GM21737 (cell line): Measurements from ENCODE around the gene AKIP1.
"Not testable (repeated sequence)": the region's sequence is repeated elsewhere in the genome, so short reads cannot be mapped to it uniquely, and the experiment has no call there.

Experiments used
- ATAC-seq: cut with Tn5 transposase; IDR thresholded peaks from one replicate; pipeline ENCODE4 v1.9.1; 2021; ENCODE audit warnings: mild to moderate bottlenecking, moderate library complexity; ENCODE audit not compliant: unreplicated experiment

AKIP1 gene, protein sequence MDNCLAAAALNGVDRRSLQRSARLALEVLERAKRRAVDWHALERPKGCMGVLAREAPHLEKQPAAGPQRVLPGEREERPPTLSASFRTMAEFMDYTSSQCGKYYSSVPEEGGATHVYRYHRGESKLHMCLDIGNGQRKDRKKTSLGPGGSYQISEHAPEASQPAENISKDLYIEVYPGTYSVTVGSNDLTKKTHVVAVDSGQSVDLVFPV

DNA sequence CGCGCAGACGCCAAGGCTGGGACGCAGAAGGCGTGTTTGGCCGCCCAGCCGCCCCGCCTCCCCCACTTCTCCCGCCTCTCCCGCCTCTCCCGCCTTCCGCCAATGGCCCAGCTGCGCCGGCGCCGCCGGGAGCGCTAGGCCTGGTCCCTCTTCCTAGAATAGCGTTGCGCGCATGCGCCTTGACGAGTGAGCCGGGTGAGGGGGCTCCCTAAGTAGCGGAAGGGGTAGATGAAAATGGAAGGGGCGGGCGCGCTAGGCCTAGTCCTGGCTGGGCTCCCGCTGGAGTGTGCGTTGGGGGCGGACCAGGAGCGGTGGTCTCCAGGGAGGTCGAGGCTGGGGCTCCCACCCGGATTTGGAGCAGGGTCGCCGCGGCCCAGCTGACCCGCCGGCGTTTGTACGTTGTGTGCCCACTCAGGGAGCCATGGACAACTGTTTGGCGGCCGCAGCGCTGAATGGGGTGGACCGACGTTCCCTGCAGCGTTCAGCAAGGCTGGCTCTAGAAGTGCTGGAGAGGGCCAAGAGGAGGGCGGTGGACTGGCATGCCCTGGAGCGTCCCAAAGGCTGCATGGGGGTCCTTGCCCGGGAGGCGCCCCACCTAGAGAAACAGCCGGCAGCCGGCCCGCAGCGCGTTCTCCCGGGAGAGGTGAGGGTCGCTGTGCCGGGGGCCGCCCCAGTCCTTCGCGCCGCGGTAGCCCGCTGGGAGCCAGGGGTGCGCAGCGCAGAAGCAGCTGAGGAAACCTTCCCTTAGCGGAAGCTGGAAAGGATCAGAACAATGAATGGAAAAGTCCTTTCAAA lies at the start of gene AKIP1:
Gene AKIP1, plus strand, starts transcription at position 161 of the 795 bp plus-strand sequence. Its CDS starts 261 bp downstream, at position 422.
- peak; percentile 82 for ATAC-seq

GRCh38 chr11:8863838-8864237 lies 47.2 kb upstream of the AKIP1 start:
- ATAC-seq = no peak

DNA sequence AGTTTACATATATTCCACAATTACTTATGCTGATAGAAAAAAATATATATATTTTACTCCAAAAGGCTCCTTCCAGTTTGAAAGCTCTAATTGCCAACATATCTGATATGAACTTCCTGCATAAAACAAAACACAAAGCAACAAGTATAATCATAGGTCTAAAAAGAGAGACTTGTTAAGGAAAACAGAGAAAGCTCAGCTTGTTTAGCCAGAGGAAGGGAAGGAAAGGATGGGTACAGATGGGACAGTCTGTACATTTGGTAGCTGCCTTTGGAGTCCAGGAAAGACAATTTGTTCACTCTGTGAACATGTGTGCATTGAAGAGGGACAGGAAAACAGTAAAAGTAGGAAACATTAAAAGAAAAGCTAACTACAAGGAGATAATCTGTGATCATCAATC lies 45.7 kb upstream of the AKIP1 start:
- no peak for ATAC-seq

DNA sequence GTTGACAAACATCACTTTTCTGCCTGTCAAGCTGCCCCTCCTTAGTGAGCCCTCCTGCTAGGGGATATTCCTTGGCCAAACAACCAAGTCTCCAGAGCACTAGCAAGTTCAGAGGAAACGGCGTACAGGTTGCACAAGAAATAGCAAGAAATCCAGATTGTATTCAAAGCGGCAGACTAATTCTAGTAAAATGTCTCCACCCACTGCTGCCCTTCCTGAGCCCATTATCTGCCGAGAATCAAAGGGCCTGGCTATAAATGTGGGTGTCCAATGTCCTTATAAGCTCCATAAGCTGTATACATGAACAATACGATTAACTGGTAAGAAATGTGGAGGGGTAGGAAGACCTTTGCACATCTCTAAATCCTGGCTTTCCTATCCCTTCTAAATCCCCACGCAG lies 44.0 kb upstream of the AKIP1 start:
- no peak for ATAC-seq

- ATAC-seq = no peak
These were observed 42.9 kb upstream of the AKIP1 start for GRCh38 chr11:8867931-8868631.

- no peak for ATAC-seq
These were observed 40.4 kb upstream of the AKIP1 start for GRCh38 chr11:8870411-8871170.

DNA sequence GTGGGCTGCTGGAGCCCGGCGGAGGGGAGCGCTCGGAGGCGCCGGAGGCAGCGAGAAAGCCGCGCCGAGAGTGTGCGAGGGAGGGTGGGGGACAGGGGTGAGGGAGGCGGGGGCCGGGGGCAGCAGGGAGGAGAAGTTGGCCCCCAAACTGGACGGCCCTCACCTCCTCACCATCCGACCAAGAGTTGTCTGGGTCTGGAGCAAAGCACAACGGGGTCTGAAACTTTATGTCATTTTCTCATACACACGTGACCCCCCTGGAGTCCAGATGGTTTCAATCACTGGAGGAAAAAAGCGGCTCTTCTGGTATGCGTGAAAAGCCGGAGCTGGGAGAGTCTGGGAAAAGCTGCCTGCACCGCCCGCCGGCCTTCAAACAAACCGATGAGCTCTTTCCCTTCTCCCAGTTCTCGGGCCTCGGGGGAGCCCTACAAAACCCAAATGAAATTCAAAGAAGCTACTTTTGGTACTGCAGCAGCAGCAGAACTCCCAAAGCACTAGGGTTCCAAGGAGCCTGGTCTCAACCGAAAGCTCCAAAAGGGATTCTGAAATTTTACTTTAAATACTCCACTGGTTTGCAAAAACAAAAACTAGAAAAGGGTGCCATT lies 39.7 kb upstream of the AKIP1 start:
- ATAC-seq = no peak

- no peak for ATAC-seq
These were observed 39.0 kb upstream of the AKIP1 start for GRCh38 chr11:8871962-8872361.

- no peak for ATAC-seq
These were observed 37.1 kb upstream of the AKIP1 start for GRCh38 chr11:8873741-8874405.

- no peak for ATAC-seq
These were observed 32.2 kb upstream of the AKIP1 start for GRCh38 chr11:8878771-8879170.

DNA sequence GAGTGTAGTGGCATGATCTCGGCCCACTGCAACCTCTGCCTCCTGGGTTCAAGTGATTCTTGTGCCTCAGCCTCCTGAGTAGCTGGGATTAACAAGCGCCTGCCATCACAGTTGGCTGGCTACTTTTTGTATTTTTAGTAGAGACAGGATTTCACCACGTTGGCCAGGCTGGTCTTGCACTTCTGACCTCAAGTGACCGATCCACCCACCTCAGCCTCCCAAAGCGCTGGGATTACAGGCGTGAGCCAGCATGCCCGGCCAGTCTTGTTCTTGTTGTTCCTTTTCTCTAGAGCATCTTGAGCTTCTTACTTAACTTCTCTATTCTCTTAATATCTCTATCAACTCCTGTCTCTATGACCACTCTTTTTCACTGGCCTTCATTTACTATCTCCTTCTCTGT lies 29.4 kb upstream of the AKIP1 start:
- not testable (repeated sequence) for ATAC-seq

- no peak for ATAC-seq
These were observed 24.7 kb upstream of the AKIP1 start for GRCh38 chr11:8886322-8886721.

GRCh38 chr11:8891185-8891584 lies 19.8 kb upstream of the AKIP1 start:
- not testable (repeated sequence) for ATAC-seq

DNA sequence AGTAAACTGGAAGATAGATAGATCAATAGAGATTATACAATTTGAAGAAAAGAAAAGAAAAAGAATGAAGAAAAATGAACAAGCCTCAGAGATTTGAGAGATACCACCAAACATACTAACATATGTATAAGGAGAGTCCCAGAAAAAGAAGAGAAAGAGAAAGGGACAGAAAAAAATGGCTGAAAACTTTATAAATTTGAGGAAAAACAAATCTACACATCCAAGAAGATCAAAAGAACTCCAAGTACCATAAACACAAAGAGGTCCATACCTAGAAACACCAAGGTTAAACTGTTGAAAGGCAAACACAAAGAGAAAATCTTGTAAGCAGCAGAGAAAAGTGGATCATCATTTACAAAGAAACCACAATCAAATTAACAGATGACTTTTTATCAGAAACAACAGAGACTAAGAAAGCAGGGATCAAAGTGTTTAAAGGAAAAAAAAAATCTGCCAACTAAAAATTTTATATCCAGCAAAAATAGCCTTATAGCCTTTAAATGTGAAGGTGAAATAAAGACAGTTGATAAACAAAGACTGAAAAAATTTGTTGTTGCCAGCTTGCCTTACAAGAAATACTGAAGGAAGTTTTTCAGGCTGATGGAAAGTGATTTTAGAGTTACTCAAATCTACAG lies 11.8 kb upstream of the AKIP1 start:
- no peak for ATAC-seq

DNA sequence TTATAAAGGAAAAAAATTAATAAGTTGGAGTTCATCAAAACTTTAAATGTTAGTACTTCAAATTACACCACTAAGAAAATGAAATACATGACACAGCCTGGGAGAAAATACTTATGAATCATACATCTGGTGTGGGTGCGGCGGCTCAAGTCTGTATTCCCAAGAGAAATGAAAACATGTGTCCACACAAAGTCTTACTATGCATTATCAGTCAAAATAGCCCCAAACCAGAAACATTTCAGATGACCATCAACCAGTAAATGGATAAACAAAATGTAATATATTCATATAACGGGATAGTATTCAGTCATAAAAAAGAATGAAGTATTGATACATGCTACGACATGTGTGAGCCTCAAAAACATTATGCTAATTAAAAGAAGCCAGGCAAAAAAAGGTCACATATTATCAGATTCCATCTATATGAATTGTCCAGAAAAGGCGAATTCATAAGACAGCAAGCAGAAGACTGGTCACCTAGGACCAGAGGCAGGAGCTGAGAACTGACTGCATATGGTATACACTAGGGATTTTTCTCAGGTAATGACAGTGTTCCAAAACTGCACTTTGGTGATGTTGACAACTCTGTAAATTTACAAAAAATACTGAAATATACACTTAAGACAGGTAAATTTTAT lies 5.3 kb upstream of the AKIP1 start:
- ATAC-seq = no peak

DNA sequence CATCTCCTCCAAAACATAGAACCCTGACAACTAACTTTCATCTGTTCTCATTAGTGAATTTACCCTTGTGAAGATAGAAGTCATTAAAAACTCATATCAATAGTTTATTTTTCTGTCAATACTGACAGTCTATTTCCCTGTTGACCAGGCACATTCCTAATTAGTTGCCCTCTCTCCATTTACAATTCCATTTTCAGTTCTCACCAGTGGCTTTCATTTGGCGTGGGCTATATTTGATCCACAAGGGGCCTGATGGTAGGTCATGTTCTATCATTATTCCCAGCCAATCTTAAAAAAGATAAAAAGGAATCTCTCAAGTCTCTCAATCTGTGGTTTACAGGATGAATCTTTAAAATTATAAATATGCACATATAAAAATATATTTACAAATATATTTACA lies 3.9 kb upstream of the AKIP1 start:
- no peak for ATAC-seq

DNA sequence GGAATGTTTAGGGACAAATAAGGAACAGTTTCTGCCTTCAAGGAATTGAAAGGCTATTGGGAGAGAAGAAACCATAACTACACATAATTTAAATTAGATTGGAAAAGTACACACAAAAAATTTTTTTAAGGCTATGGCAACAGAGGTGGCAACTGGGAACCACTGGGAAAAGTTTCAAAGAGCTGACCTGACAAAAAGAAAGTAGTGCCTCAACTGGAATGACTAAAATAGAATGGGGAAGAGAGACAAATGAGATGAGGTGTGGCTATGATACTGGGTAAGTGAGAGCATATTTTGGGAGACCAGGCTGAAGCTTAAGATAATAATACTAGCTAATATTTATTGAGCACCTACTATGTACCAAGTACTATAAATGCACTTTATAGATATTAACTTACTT lies 2.9 kb upstream of the AKIP1 start:
- ATAC-seq = no peak

- no peak for ATAC-seq
These were observed 351 bp upstream of the AKIP1 start for GRCh38 chr11:8910649-8911026.

DNA sequence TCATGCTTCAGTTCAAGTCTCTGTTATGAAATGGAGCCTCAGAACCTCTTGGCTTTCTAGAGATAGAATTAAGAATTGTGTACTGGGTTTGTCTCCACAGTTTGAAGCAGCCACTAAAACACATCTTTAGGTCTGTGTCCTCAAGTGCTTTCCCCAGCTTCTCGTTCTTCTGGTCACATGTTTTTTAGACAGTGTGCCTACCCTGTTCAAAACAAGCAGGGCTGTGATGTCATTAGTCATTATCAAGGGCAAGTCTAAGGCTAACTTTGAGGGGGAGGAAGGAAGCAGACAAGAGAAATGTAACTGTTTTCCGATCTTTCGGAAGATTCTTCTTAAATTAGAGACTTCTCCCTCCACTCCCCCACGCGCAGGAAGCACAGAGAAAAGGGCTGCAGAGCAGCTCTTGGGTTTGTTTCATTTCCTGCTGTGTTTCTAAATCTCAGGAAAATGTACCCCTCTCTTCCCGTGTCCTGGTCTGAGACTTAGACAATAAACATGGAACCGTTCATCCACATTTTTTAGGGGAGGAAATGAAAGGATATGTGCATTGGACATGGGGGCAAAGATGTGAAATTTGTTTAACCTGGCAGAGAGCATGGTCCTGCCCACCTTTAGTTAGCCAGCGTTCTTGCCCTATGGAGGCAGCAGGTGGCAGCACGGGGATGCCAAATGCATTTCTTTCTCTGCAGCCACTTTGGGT lies 3.1 kb downstream of the AKIP1 start:
- ATAC-seq = no peak
